Calu3 (cell line): Measurements from ENCODE around the gene ERFE. TPM values are rescaled to one million over a fixed set of nuclear protein-coding genes. Genes with fewer than 3 reads are reported as not detected.
"Not testable (repeated sequence)": the region's sequence is repeated elsewhere in the genome, so short reads cannot be mapped to it uniquely, and the experiment has no call there.

ENCODE experiments used
- BruUV-seq: library from RNA; stranded (reverse); fragments of 400-500 nt; replicated peaks from 2 replicates; lab custom pipeline; 2021; lab: Mats Ljungman, UMichigan
- CTCF ChIA-PET: fragments of 300-600 bp; sonication (Branson Sonifier 250); formaldehyde crosslinking; loops from one replicate; lab custom pipeline; 2022; ENCODE audit warnings: antibody characterized with exemption; lab: Charles Lee
- DNase-seq: peaks from one replicate; pipeline ENCODE4 v3.0.0; 2022
- H3K27ac Mint-ChIP-seq: one replicate; pipeline ENCODE4 v1.8.0; 2022; ENCODE audit warnings: mixed read lengths; ENCODE audit not compliant: unreplicated experiment
- H3K27me3 Mint-ChIP-seq: one replicate; pipeline ENCODE4 v1.8.0; 2022; ENCODE audit warnings: mixed read lengths; ENCODE audit not compliant: unreplicated experiment
- H3K36me3 Mint-ChIP-seq: one replicate; pipeline ENCODE4 v1.8.0; 2022; ENCODE audit warnings: mild to moderate bottlenecking, moderate library complexity, mixed read lengths; ENCODE audit not compliant: insufficient read depth, unreplicated experiment
- H3K4me1 Mint-ChIP-seq: one replicate; pipeline ENCODE4 v1.8.0; 2022; ENCODE audit warnings: mild to moderate bottlenecking, low read depth, mixed read lengths; ENCODE audit not compliant: unreplicated experiment
- H3K4me3 Mint-ChIP-seq: one replicate; pipeline ENCODE4 v1.8.0; 2022; ENCODE audit warnings: mild to moderate bottlenecking, low read depth, moderate library complexity, mixed read lengths; ENCODE audit not compliant: unreplicated experiment
- H3K9me3 Mint-ChIP-seq: one replicate; pipeline ENCODE4 v1.8.0; 2022; ENCODE audit warnings: low read depth, mixed read lengths; ENCODE audit not compliant: unreplicated experiment
- CTCF ChIP-seq: fragments of 200-600 bp; IDR thresholded peaks from one replicate; pipeline ENCODE4 v1.8.0; 2022; ENCODE audit warnings: antibody characterized with exemption; ENCODE audit not compliant: unreplicated experiment
- intact Hi-C: fragments of 100-400 bp; cut with micrococcal nuclease; formaldehyde crosslinking; loops from one replicate; pipeline ENCODE4 v1.10.0; 2022; ENCODE audit not compliant: unreplicated experiment
- total RNA-seq: library from RNA; stranded (reverse); gene quantifications from 2 replicates; pipeline ENCODE4 v1.2.3, GENCODE V29; 2022

Gene ERFE
- total RNA-seq, 1 experiment from 2014 or later = 4.0 TPM

DNA sequence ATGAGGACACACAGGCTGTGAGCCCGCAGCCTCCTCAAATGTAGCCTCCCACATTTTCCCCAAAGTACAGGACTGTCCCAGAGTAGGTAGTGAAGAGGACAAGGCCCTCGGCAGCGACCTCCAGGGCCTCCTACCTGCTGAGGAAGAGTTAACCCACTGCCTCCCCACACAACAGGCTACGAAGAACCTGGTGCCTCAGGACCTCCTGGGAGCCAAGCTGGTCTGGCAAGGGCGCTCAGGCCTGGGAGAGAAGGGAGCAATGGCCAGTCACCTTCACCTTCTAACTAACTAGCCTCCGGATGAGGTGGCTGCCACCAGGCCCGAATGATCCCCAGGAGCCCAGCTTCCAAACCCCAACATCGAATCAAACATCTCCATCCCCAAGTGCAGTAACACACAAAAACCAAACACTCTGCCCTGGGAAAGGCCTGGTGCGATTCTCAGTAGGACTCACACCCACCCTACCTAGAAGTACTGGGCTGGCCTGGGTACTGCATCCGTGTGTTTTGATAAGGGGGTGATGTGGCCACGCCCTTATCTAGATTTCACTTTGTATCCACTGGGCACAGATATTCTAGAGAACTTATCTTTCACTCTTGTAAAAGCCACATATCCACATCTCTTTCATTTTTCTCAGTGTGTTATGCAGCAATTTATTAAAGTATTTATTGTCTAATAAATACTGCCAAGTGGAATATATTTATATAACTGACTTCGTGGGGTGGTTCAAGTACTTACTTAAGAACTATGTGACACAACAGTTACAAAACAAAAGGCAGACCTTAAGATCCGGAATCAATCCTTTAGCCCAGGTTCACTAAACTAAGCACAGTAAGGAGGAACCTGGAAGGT is 9.7 kb downstream of the ERFE start:
- intact Hi-C loops = no loop called here
- BruUV-seq = no TSS peak
- H3K36me3 Mint-ChIP-seq = peaks cover 47% of the 10 kb centered on the region
- no peak for DNase-seq
- CTCF ChIA-PET = no interaction called here
- no peak overlapping the region for H3K4me3 Mint-ChIP-seq
- TF ChIP-seq CTCF = no peak
- H3K27me3 Mint-ChIP-seq = peaks cover 14% of the 10 kb centered on the region
- H3K4me1 Mint-ChIP-seq = peaks cover 23% of the 10 kb centered on the region
- peak overlapping the region; percentile 42 for H3K27ac Mint-ChIP-seq
- H3K9me3 Mint-ChIP-seq = no peaks in the 10 kb centered on the region

DNA sequence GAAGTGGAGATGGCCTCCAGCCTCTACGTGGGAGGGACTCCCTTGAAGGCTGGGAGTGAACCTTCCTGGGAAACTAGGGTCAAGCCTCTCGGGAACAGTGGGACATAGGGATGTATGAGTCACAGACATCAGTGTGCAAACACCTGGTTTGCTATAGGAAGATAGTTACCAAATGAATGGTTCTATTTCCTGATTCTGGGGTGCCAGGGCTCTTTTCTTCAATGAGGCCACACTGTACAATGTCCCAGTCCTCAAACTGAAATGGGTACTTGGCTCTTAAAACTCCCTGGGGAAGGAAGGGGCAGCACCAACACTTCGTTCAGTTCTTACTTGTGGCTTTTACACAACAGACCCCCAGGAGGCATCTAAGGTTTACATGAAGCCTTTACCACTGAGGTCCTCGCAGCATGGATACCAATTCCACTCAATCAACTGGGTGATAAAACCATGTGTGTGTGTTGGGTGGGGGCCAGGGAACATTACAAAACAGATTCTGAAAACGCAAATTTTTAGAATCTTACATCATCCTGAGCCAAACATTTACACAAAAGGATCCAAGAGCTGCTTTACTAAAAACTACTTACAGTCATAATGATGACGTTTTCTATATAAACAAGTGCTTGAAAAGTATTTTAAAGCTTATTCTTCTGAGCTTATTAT is 10.4 kb downstream of the ERFE start:
- CTCF ChIA-PET = interaction anchor here (1.0 kb wide), 1 partner anchor 27 kb away, joined by 3 read pairs; no protein-coding TSS in a partner anchor
- no peaks in the 10 kb centered on the region for H3K9me3 Mint-ChIP-seq
- H3K27me3 Mint-ChIP-seq = peaks cover 14% of the 10 kb centered on the region
- no peak for DNase-seq
- H3K4me1 Mint-ChIP-seq = peaks cover 23% of the 10 kb centered on the region
- H3K4me3 Mint-ChIP-seq = no peak overlapping the region
- TF ChIP-seq CTCF = no peak
- no TSS peak for BruUV-seq
- peak overlapping the region; percentile 42 for H3K27ac Mint-ChIP-seq
- intact Hi-C loops = no loop called here
- H3K36me3 Mint-ChIP-seq = peaks cover 55% of the 10 kb centered on the region

DNA sequence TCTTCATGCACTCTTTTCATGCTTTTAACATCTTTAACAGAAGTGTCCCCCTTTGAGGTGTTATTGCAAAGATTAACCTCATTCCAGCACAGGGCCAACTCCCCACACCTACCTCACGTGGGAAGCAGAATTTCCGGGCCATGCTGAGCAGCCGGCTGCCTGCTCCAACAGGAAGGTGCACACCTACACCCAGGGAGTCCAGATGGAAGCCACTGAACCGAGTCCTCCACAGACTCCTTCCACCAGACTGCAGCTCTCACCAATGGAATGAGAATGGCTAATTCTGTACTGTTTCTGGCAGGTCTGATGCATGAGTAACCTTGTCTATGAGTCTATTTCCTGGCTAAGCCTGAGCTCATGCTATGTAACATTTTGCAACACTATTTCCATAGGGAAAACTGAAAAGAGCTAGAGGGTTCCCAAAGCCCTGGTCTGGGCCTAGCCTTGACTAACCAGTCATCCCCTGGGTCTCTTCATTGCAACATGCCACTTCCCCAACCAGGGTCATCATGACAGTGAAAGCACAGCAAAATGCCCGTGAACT is 11.0 kb downstream of the ERFE start:
- Mint-ChIP-seq H3K4me3 (no peak overlapping the region), H3K4me1 (peaks cover 23% of the 10 kb centered on the region), H3K27ac (peak overlapping the region; percentile 42), H3K9me3 (no peaks in the 10 kb centered on the region), H3K36me3 (peaks cover 57% of the 10 kb centered on the region), H3K27me3 (peaks cover 8% of the 10 kb centered on the region)
- intact Hi-C loops = no loop called here
- DNase-seq = no peak
- CTCF ChIA-PET = interaction anchor here (1.0 kb wide), 1 partner anchor 27 kb away, joined by 3 read pairs; no protein-coding TSS in a partner anchor
- no TSS peak for BruUV-seq
- TF ChIP-seq CTCF = no peak

- CTCF ChIA-PET = no interaction called here
- no peak overlapping the region for H3K4me3 Mint-ChIP-seq
- H3K36me3 Mint-ChIP-seq = peaks cover 51% of the 10 kb centered on the region
- no peaks in the 10 kb centered on the region for H3K9me3 Mint-ChIP-seq
- H3K27ac Mint-ChIP-seq = peak overlapping the region; percentile 42
- intact Hi-C loops = no loop called here
- BruUV-seq = no TSS peak
- no peak for DNase-seq
- no peak for TF ChIP-seq CTCF
- H3K27me3 Mint-ChIP-seq = peaks cover under 1% of the 10 kb centered on the region
- peaks cover 23% of the 10 kb centered on the region for H3K4me1 Mint-ChIP-seq
These were observed 11.8 kb downstream of the ERFE start for GRCh38 chr2:238170386-238171071.

- H3K9me3 Mint-ChIP-seq, H3K27me3 Mint-ChIP-seq, intact Hi-C loops, H3K27ac Mint-ChIP-seq, BruUV-seq, H3K4me3 Mint-ChIP-seq, DNase-seq, CTCF ChIA-PET: not testable (repeated sequence)
- H3K4me1 Mint-ChIP-seq = peaks cover 23% of the 10 kb centered on the region
- peaks cover 48% of the 10 kb centered on the region for H3K36me3 Mint-ChIP-seq
These were observed 12.3 kb downstream of the ERFE start for GRCh38 chr2:238171072-238171431.
